WTC11 (cell line): ENCODE results near the gene TP53BP2. TPM values are rescaled to one million over a fixed set of nuclear protein-coding genes. Genes with fewer than 3 reads are reported as not detected.

Experiments used
- ATAC-seq: fragments of 200-7000 bp; cut with Tn5 transposase; 2 replicates; pipeline ENCODE4 v1.10.0; 2021; ENCODE audit warnings: mild to moderate bottlenecking, moderate library complexity
- CTCF ChIA-PET: fragments of 300-600 bp; sonication (Branson Sonifier 250); formaldehyde crosslinking; loops from one replicate; lab custom pipeline; 2021; ENCODE audit warnings: antibody characterized with exemption; lab: Charles Lee
- POLR2A ChIA-PET: fragments of 350-600 bp; sonication (Branson Sonifier 250); formaldehyde crosslinking; loops from one replicate; lab custom pipeline; 2021; ENCODE audit warnings: antibody characterized with exemption; lab: Charles Lee
- DNase-seq: peaks from one replicate; pipeline ENCODE4 v3.0.0; 2021; ENCODE audit warnings: low spot score
- H3K27ac Mint-ChIP-seq: 2 replicates; pipeline ENCODE4 v1.8.0; 2021; ENCODE audit warnings: mixed read lengths
- H3K27me3 Mint-ChIP-seq: 2 replicates; pipeline ENCODE4 v1.8.0; 2021; ENCODE audit warnings: low read depth, mild to moderate bottlenecking, moderate library complexity, mixed read lengths
- H3K36me3 Mint-ChIP-seq: 2 replicates; pipeline ENCODE4 v1.8.0; 2021; ENCODE audit warnings: mixed read lengths
- H3K4me1 Mint-ChIP-seq: 2 replicates; pipeline ENCODE4 v1.8.0; 2022; ENCODE audit warnings: mixed read lengths
- H3K4me3 Mint-ChIP-seq: 2 replicates; pipeline ENCODE4 v1.8.0; 2021; ENCODE audit warnings: mild to moderate bottlenecking, moderate library complexity, mixed read lengths
- H3K9me3 Mint-ChIP-seq: 2 replicates; pipeline ENCODE4 v1.8.0; 2021; ENCODE audit warnings: mixed read lengths
- ATF3 ChIP-seq: sonication (generic); formaldehyde crosslinking; conservative IDR thresholded peaks from 2 replicates; pipeline ENCODE4 v1.8.1; 2022; ENCODE audit warnings: mild to moderate bottlenecking, missing genetic modification reagents
- CREB1 ChIP-seq: sonication (generic); formaldehyde crosslinking; IDR thresholded peaks from 2 replicates; pipeline ENCODE4 v1.8.0; 2023; ENCODE audit warnings: mild to moderate bottlenecking, missing genetic modification reagents
- CREM ChIP-seq: sonication (generic); formaldehyde crosslinking; IDR thresholded peaks from 2 replicates; pipeline ENCODE4 v1.8.1; 2022; ENCODE audit warnings: mild to moderate bottlenecking, missing genetic modification reagents, moderate library complexity
- E2F5 ChIP-seq: sonication (generic); formaldehyde crosslinking; IDR thresholded peaks from 2 replicates; pipeline ENCODE4 v1.8.1; 2022; ENCODE audit warnings: mild to moderate bottlenecking, moderate library complexity, missing genetic modification reagents
- ERG ChIP-seq: fragments of 250-450 bp; sonication (Bioruptor Pico); IDR thresholded peaks from 2 replicates; pipeline ENCODE4 v1.8.0; 2021; ENCODE audit warnings: mild to moderate bottlenecking
- ESRRA ChIP-seq: sonication (generic); formaldehyde crosslinking; IDR thresholded peaks from 2 replicates; pipeline ENCODE4 v1.8.1; 2022; ENCODE audit warnings: mild to moderate bottlenecking, missing genetic modification reagents, borderline replicate concordance
- ETV6 ChIP-seq: sonication (generic); formaldehyde crosslinking; IDR thresholded peaks from 2 replicates; pipeline ENCODE4 v1.8.1; 2022; ENCODE audit warnings: mild to moderate bottlenecking, missing genetic modification reagents
- IRF1 ChIP-seq: sonication (generic); formaldehyde crosslinking; IDR thresholded peaks from 2 replicates; pipeline ENCODE4 v1.8.0; 2023; ENCODE audit warnings: missing genetic modification reagents
- IRF2 ChIP-seq: sonication (generic); formaldehyde crosslinking; IDR thresholded peaks from 2 replicates; pipeline ENCODE4 v1.8.0; 2022; ENCODE audit warnings: low read depth, missing genetic modification reagents, borderline replicate concordance
- NR2C2 ChIP-seq: sonication (generic); formaldehyde crosslinking; IDR thresholded peaks from 2 replicates; pipeline ENCODE4 v1.8.0; 2022; ENCODE audit warnings: mild to moderate bottlenecking, missing genetic modification reagents
- NR3C1 ChIP-seq: sonication (generic); formaldehyde crosslinking; conservative IDR thresholded peaks from 2 replicates; pipeline ENCODE4 v1.8.1; 2023; ENCODE audit warnings: low read depth, mild to moderate bottlenecking, missing genetic modification reagents
- PREB ChIP-seq: sonication (generic); formaldehyde crosslinking; IDR thresholded peaks from 2 replicates; pipeline ENCODE4 v1.8.1; 2022; ENCODE audit warnings: mild to moderate bottlenecking, missing genetic modification reagents, moderate library complexity, borderline replicate concordance
- PRRX2 ChIP-seq: fragments of 250-450 bp; sonication (Bioruptor Pico); IDR thresholded peaks from 2 replicates; pipeline ENCODE4 v1.8.0; 2021; ENCODE audit warnings: mild to moderate bottlenecking
- SP1 ChIP-seq: sonication (generic); formaldehyde crosslinking; conservative IDR thresholded peaks from 2 replicates; pipeline ENCODE4 v1.8.1; 2022; ENCODE audit warnings: missing genetic modification reagents
- TCF7 ChIP-seq: sonication (generic); formaldehyde crosslinking; IDR thresholded peaks from 2 replicates; pipeline ENCODE4 v1.8.0; 2022; ENCODE audit warnings: mild to moderate bottlenecking, low read depth, missing genetic modification reagents, moderate library complexity
- ZMAT4 ChIP-seq: fragments of 250-450 bp; sonication (Bioruptor Pico); IDR thresholded peaks from 2 replicates; pipeline ENCODE4 v1.9.0; 2021; ENCODE audit warnings: mild to moderate bottlenecking
- ZNF138 ChIP-seq: sonication (generic); formaldehyde crosslinking; conservative IDR thresholded peaks from 2 replicates; pipeline ENCODE4 v1.8.1; 2022; ENCODE audit warnings: mild to moderate bottlenecking, moderate library complexity, missing genetic modification reagents
- ZNF423 ChIP-seq: fragments of 250-450 bp; sonication (Bioruptor Pico); IDR thresholded peaks from 2 replicates; pipeline ENCODE4 v2.1.2; 2022; ENCODE audit warnings: mild to moderate bottlenecking, moderate library complexity
- ZNF425 ChIP-seq: fragments of 250-450 bp; sonication (Bioruptor Pico); conservative IDR thresholded peaks from 2 replicates; pipeline ENCODE4 v1.9.0; 2021; ENCODE audit warnings: mild to moderate bottlenecking
- ZNF512 ChIP-seq: sonication (generic); formaldehyde crosslinking; IDR thresholded peaks from 2 replicates; pipeline ENCODE4 v1.8.1; 2022; ENCODE audit warnings: missing genetic modification reagents, borderline replicate concordance
- ZSCAN18 ChIP-seq: fragments of 250-450 bp; sonication (Bioruptor Pico); IDR thresholded peaks from 2 replicates; pipeline ENCODE4 v2.1.2; 2022; ENCODE audit warnings: mild to moderate bottlenecking, moderate library complexity
- total RNA-seq: library from RNA; stranded (reverse); gene quantifications from 3 replicates; pipeline ENCODE4 v1.2.3, GENCODE V29; 2021

Gene TP53BP2
- total RNA-seq, 1 experiment from 2014 or later = 42.7 TPM

GRCh38 chr1:223742856-223743517 is 102.8 kb downstream of the TP53BP2 start (continued):
- TF ChIP-seq ZNF425 (CRISPR knock-in tag) (no peak), IRF2 (CRISPR knock-in tag) (no peak), ZNF423 (CRISPR knock-in tag) (no peak), CREM (no peak), SP1 (CRISPR knock-in tag) (no peak), ETV6 (no peak), NR3C1 (CRISPR knock-in tag) (no peak), TCF7 (CRISPR knock-in tag) (no peak), NR2C2 (CRISPR knock-in tag) (no peak), ZNF512 (CRISPR knock-in tag) (no peak), PREB (no peak), ESRRA (CRISPR knock-in tag) (no peak), PRRX2 (CRISPR knock-in tag) (no peak), ZNF138 (CRISPR knock-in tag) (no peak)

GRCh38 chr1:223741861-223742260 is 103.9 kb downstream of the TP53BP2 start:
- ChIA-PET POLR2A (interaction anchor here (0.6 to 1.6 kb wide), 3 partner anchors 10 to 23 kb away, joined by 3 to 5 read pairs (median 5); no protein-coding TSS in a partner anchor), CTCF (interaction anchor here (0.9 to 1.2 kb wide), 2 partner anchors 29 to 58 kb away, joined by 4 read pairs; no protein-coding TSS in a partner anchor)
- Mint-ChIP-seq H3K27me3 (peaks cover 5% of the 10 kb centered on the region), H3K27ac (no peak overlapping the region), H3K4me1 (peaks cover 14% of the 10 kb centered on the region), H3K4me3 (no peak overlapping the region), H3K36me3 (0 out of 2 replicates have a peak, but pooled peaks cover under 1% of the 10 kb centered on the region), H3K9me3 (no peaks in the 10 kb centered on the region)
- ATAC-seq (no peak; the same call in 1 of the 2 replicates), DNase-seq (no peak)
- TF ChIP-seq CREB1 (CRISPR knock-in tag) (no peak), ERG (no peak), ZSCAN18 (CRISPR knock-in tag) (no peak), IRF1 (CRISPR knock-in tag) (no peak), ZMAT4 (CRISPR knock-in tag) (no peak), ATF3 (no peak), SP1 (CRISPR knock-in tag) (no peak), E2F5 (CRISPR knock-in tag) (no peak), ZNF138 (CRISPR knock-in tag) (no peak)
